Measurements from ENCODE around the gene MBD3L2B.
"Not testable (repeated sequence)": the region's sequence is repeated elsewhere in the genome, so short reads cannot be mapped to it uniquely, and the experiment has no call there.

MBD3L2B gene
- total RNA-seq, result 0 reads per million in 3 donors

- not testable (repeated sequence) for H3K4me3 ChIP-seq (ENCODE audit: insufficient read depth, low read depth, low read length, poor library complexity, severe bottlenecking); DNase-seq; H3K36me3 ChIP-seq (ENCODE audit: control insufficient read depth, insufficient read depth, low read length); H3K27me3 ChIP-seq (replicated peaks; ENCODE audit: control insufficient read depth, insufficient read depth, low read length, poor library complexity, severe bottlenecking); H3K27ac ChIP-seq (ENCODE audit: insufficient read depth, low read length, poor library complexity, severe bottlenecking); H3K4me1 ChIP-seq (ENCODE audit: control insufficient read depth, insufficient read depth, low read length, poor library complexity, severe bottlenecking); H3K9me3 ChIP-seq (ENCODE audit: control insufficient read depth, low read length)
Measured at GRCh38 chr19:7021331-7021730, at the start of gene MBD3L2B. MBD3L2B (minus strand) TSS chr19:7021431; CDS start chr19:7021397, 34 bp downstream.

- Histone ChIP-seq H3K27me3 (replicated peaks; ENCODE audit: control insufficient read depth, insufficient read depth, low read length, poor library complexity, severe bottlenecking) (no peaks in the 10 kb centered on the region), H3K27ac (ENCODE audit: insufficient read depth, low read length, poor library complexity, severe bottlenecking) (peak overlapping the region; percentile 90), H3K36me3 (ENCODE audit: control insufficient read depth, insufficient read depth, low read length) (peaks cover 33% of the 10 kb centered on the region), H3K4me3 (ENCODE audit: insufficient read depth, low read depth, low read length, poor library complexity, severe bottlenecking) (peak overlapping the region; percentile 97), H3K9me3 (ENCODE audit: control insufficient read depth, low read length) (no peaks in the 10 kb centered on the region), H3K4me1 (ENCODE audit: control insufficient read depth, insufficient read depth, low read length, poor library complexity, severe bottlenecking) (peaks cover 9% of the 10 kb centered on the region)
- DNase-seq, result no peak
Measured at GRCh38 chr19:7069904-7070226, 48.6 kb upstream of the MBD3L2B start.

DNA sequence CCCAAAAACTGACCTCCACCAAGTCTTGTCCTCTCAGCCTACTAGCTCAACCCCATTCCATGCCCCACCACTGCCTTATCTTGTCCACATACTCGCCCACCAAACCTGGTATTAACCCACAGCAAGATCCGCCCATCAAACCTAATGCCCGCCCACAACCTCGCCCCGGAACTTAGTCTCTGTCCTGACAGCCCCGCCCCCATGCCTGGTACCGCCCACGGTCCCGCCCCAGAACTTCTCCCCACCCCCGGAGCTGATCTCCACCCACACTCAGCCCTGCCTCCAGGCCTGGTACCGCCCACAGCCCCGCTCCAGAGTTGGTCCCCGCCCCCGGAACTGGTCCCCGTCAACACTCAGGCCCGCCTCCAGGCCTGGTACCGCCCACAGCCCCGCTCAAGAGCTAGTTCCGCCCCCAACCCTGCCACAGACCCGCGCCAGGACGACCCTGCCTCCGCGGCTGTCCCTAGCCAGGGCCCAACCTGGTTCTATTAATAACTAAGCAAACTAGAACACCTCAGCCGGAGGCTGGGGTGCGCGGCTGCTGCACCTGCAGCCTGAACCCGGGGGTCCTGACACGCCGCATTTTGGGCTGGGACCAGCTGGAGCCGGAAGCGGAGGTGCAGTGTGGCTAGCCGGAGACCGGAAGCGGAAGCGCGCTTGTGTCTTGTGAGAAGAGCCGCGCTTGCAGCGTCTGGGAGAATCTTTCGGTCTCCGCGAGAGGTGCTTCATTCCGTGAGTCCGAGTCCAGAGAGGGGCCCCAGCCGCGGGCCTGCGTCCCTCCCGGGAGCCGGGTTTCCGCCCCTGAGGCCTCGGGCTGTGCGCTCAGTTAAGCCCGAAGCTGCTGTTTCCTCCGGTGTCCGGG lies 48.0 kb upstream of the MBD3L2B start, which contains the start of gene ZNF557:
ZNF557 (plus strand) TSS at position 662 of the 862 bp plus-strand sequence. CDS start 5,372 bp downstream, outside the sequence.
- Histone ChIP-seq H3K27me3 (replicated peaks; ENCODE audit: control insufficient read depth, insufficient read depth, low read length, poor library complexity, severe bottlenecking) (no peaks in the 10 kb centered on the region), H3K4me3 (ENCODE audit: insufficient read depth, low read depth, low read length, poor library complexity, severe bottlenecking) (peak within 1 kb of the TSS; percentile 97), H3K9me3 (ENCODE audit: control insufficient read depth, low read length) (no peaks in the 10 kb centered on the region), H3K27ac (ENCODE audit: insufficient read depth, low read length, poor library complexity, severe bottlenecking) (peak within 1 kb of the TSS; percentile 90), H3K4me1 (ENCODE audit: control insufficient read depth, insufficient read depth, low read length, poor library complexity, severe bottlenecking) (peaks cover 9% of the 10 kb centered on the region), H3K36me3 (ENCODE audit: control insufficient read depth, insufficient read depth, low read length) (peaks cover 27% of the 10 kb centered on the region)
- DNase-seq, result peak; percentile 97 to 99 (median 98)

DNA sequence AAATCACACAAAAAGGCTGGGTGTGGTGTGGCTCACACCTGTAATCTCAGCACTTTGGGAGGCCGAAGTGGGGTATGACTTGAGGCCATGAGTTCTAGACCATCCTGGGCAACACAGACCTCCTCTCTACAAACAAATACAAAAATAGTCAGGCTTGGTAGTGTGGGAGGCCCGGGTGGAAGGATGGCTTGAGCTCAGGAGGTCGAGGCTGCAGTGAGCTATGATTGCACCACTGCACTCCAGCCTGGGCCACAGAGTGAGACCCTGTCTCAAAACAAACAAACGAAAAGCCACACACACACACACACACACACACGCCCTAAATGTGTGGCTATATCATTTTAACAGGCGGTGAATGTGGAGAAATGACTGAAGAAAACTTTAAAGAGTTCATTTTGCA lies 47.4 kb upstream of the MBD3L2B start:
- Histone ChIP-seq H3K9me3 (ENCODE audit: control insufficient read depth, low read length) (no peaks in the 10 kb centered on the region), H3K4me1 (ENCODE audit: control insufficient read depth, insufficient read depth, low read length, poor library complexity, severe bottlenecking) (peaks cover 9% of the 10 kb centered on the region), H3K27ac (ENCODE audit: insufficient read depth, low read length, poor library complexity, severe bottlenecking) (peak overlapping the region; percentile 90), H3K36me3 (ENCODE audit: control insufficient read depth, insufficient read depth, low read length) (peaks cover 20% of the 10 kb centered on the region), H3K27me3 (replicated peaks; ENCODE audit: control insufficient read depth, insufficient read depth, low read length, poor library complexity, severe bottlenecking) (no peaks in the 10 kb centered on the region), H3K4me3 (ENCODE audit: insufficient read depth, low read depth, low read length, poor library complexity, severe bottlenecking) (no peak overlapping the region)
- no peak for DNase-seq

DNA sequence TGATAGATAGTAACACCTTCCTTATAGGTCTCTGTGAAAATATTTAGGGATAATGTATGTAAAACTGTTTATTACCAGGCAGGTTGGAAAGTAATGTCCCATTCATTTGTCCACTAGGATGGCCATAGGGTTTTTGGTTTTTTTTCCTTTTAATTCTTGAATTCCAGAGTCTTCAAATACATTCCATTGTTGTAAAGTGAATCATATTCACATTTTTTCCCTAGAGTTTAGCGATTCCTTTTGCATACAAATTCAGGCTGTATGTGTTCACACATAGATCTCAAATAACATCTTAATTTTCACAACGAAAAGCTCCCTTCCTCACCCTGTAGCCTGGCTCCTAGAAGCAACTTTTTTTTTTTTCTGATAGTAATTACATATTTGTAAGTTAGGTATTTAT lies 46.5 kb upstream of the MBD3L2B start:
- no peak overlapping the region for H3K4me3 ChIP-seq (ENCODE audit: insufficient read depth, low read depth, low read length, poor library complexity, severe bottlenecking)
- H3K9me3 ChIP-seq (ENCODE audit: control insufficient read depth, low read length), result no peaks in the 10 kb centered on the region
- H3K27me3 ChIP-seq (replicated peaks; ENCODE audit: control insufficient read depth, insufficient read depth, low read length, poor library complexity, severe bottlenecking), result no peaks in the 10 kb centered on the region
- H3K4me1 ChIP-seq (ENCODE audit: control insufficient read depth, insufficient read depth, low read length, poor library complexity, severe bottlenecking), result peaks cover 9% of the 10 kb centered on the region
- H3K27ac ChIP-seq (ENCODE audit: insufficient read depth, low read length, poor library complexity, severe bottlenecking), result no peak overlapping the region
- DNase-seq, result no peak
- H3K36me3 ChIP-seq (ENCODE audit: control insufficient read depth, insufficient read depth, low read length), result peaks cover 12% of the 10 kb centered on the region

GRCh38 chr19:7067122-7067521 lies 45.9 kb upstream of the MBD3L2B start:
- DNase-seq, result not testable (repeated sequence)

GRCh38 chr19:7063764-7064418 lies 42.7 kb upstream of the MBD3L2B start:
- Histone ChIP-seq H3K36me3 (ENCODE audit: control insufficient read depth, insufficient read depth, low read length) (no peaks in the 10 kb centered on the region), H3K4me3 (ENCODE audit: insufficient read depth, low read depth, low read length, poor library complexity, severe bottlenecking) (no peak overlapping the region), H3K9me3 (ENCODE audit: control insufficient read depth, low read length) (no peaks in the 10 kb centered on the region), H3K4me1 (ENCODE audit: control insufficient read depth, insufficient read depth, low read length, poor library complexity, severe bottlenecking) (no peaks in the 10 kb centered on the region), H3K27ac (ENCODE audit: insufficient read depth, low read length, poor library complexity, severe bottlenecking) (no peak overlapping the region), H3K27me3 (replicated peaks; ENCODE audit: control insufficient read depth, insufficient read depth, low read length, poor library complexity, severe bottlenecking) (no peaks in the 10 kb centered on the region)
- DNase-seq, result no peak

More at GRCh38 chr19:7067122-7067521, 45.9 kb upstream of the MBD3L2B start:
- H3K27me3 ChIP-seq (replicated peaks; ENCODE audit: control insufficient read depth, insufficient read depth, low read length, poor library complexity, severe bottlenecking); H3K36me3 ChIP-seq (ENCODE audit: control insufficient read depth, insufficient read depth, low read length); H3K4me1 ChIP-seq (ENCODE audit: control insufficient read depth, insufficient read depth, low read length, poor library complexity, severe bottlenecking); H3K9me3 ChIP-seq (ENCODE audit: control insufficient read depth, low read length); H3K4me3 ChIP-seq (ENCODE audit: insufficient read depth, low read depth, low read length, poor library complexity, severe bottlenecking); H3K27ac ChIP-seq (ENCODE audit: insufficient read depth, low read length, poor library complexity, severe bottlenecking): not testable (repeated sequence)

GRCh38 chr19:7063339-7063738 lies 42.1 kb upstream of the MBD3L2B start:
- DNase-seq, result no peak
- no peaks in the 10 kb centered on the region for H3K4me1 ChIP-seq (ENCODE audit: control insufficient read depth, insufficient read depth, low read length, poor library complexity, severe bottlenecking)
- no peaks in the 10 kb centered on the region for H3K27me3 ChIP-seq (replicated peaks; ENCODE audit: control insufficient read depth, insufficient read depth, low read length, poor library complexity, severe bottlenecking)
- no peak overlapping the region for H3K27ac ChIP-seq (ENCODE audit: insufficient read depth, low read length, poor library complexity, severe bottlenecking)
- no peaks in the 10 kb centered on the region for H3K36me3 ChIP-seq (ENCODE audit: control insufficient read depth, insufficient read depth, low read length)
- no peak overlapping the region for H3K4me3 ChIP-seq (ENCODE audit: insufficient read depth, low read depth, low read length, poor library complexity, severe bottlenecking)
- H3K9me3 ChIP-seq (ENCODE audit: control insufficient read depth, low read length), result no peaks in the 10 kb centered on the region

DNA sequence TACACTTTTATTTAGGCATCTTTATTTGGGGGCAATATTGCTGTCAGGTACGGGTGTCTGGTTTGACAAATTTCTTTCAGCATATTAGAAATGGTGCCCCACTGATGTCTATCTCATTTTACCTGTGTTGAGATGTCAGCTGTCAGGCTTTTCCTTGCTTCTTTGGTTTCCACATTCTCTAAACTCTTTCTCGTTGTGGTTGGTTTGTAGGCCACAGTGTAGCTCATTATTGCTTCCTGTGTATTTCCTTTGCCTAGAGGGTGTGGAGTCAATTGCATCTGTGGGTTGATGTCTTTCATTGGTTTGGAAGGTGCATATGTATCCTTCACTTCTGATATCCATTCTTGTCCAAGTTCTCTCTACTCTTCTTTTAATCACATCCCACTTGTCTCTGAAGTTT lies 38.7 kb upstream of the MBD3L2B start:
- H3K27me3 ChIP-seq (replicated peaks; ENCODE audit: control insufficient read depth, insufficient read depth, low read length, poor library complexity, severe bottlenecking); H3K27ac ChIP-seq (ENCODE audit: insufficient read depth, low read length, poor library complexity, severe bottlenecking); H3K4me1 ChIP-seq (ENCODE audit: control insufficient read depth, insufficient read depth, low read length, poor library complexity, severe bottlenecking); DNase-seq; H3K36me3 ChIP-seq (ENCODE audit: control insufficient read depth, insufficient read depth, low read length); H3K9me3 ChIP-seq (ENCODE audit: control insufficient read depth, low read length); H3K4me3 ChIP-seq (ENCODE audit: insufficient read depth, low read depth, low read length, poor library complexity, severe bottlenecking): not testable (repeated sequence)

- not testable (repeated sequence) for H3K4me1 ChIP-seq (ENCODE audit: control insufficient read depth, insufficient read depth, low read length, poor library complexity, severe bottlenecking); H3K9me3 ChIP-seq (ENCODE audit: control insufficient read depth, low read length); DNase-seq; H3K36me3 ChIP-seq (ENCODE audit: control insufficient read depth, insufficient read depth, low read length); H3K27ac ChIP-seq (ENCODE audit: insufficient read depth, low read length, poor library complexity, severe bottlenecking); H3K27me3 ChIP-seq (replicated peaks; ENCODE audit: control insufficient read depth, insufficient read depth, low read length, poor library complexity, severe bottlenecking); H3K4me3 ChIP-seq (ENCODE audit: insufficient read depth, low read depth, low read length, poor library complexity, severe bottlenecking)
Measured at GRCh38 chr19:7058576-7058975, 37.3 kb upstream of the MBD3L2B start, which contains the start of gene MBD3L3. MBD3L3 (minus strand) TSS chr19:7058676; CDS start chr19:7058605, 71 bp downstream.
